CD4-positive, alpha-beta T cell (primary cell): ENCODE data around the gene PCDHGA2. TPM values are rescaled to one million over a fixed set of nuclear protein-coding genes. Genes with fewer than 3 reads are reported as not detected.
"Not testable (repeated sequence)": the region's sequence is repeated elsewhere in the genome, so short reads cannot be mapped to it uniquely, and the experiment has no call there.

Experiments
- ATAC-seq: fragments of 200-7000 bp; cut with Tn5 transposase; one replicate; pipeline ENCODE4 v1.10.0; 2022; ENCODE audit warnings: mild to moderate bottlenecking; ENCODE audit not compliant: poor library complexity
- CTCF ChIA-PET: fragments of 350-600 bp; sonication (Branson Sonifier 250); formaldehyde crosslinking; loops from one replicate; lab custom pipeline; 2021; ENCODE audit warnings: antibody characterized with exemption, inconsistent platforms; lab: Charles Lee
- POLR2A ChIA-PET: fragments of 350-600 bp; sonication (Branson Sonifier 250); formaldehyde crosslinking; loops from one replicate; lab custom pipeline; 2021; ENCODE audit warnings: antibody characterized with exemption, inconsistent platforms; lab: Charles Lee
- DNase-seq, 14 experiments: peaks; one replicate each; pipeline ENCODE4 v3.0.0-alpha.2; 2013 to 2020; ENCODE audit warnings: mixed read lengths in 2 of 14
- H3K27ac ChIP-seq, 2 donors: one replicate each; pipeline versions ENCODE4 v1.5.1 to v1.7.0; 2013; ENCODE audit warnings: low read length in 2 of 2, low read depth in 1 of 2, mild to moderate bottlenecking in 1 of 2
- H3K27me3 ChIP-seq, 2 experiments: 1 replicate in 1 of 2; 2 replicates in 1 of 2; pipeline versions ENCODE4 v1.6.1 to v1.7.0; 2013; ENCODE audit warnings: low read length in 2 of 2, control low read depth in 1 of 2, mild to moderate bottlenecking in 1 of 2, moderate library complexity in 1 of 2; ENCODE audit not compliant: insufficient read depth in 2 of 2, control insufficient read depth in 1 of 2
- H3K36me3 ChIP-seq: one replicate; pipeline ENCODE4 v1.6.1; 2013; ENCODE audit warnings: low read length, control low read depth; ENCODE audit not compliant: insufficient read depth
- H3K4me1 ChIP-seq: one replicate; pipeline ENCODE4 v1.6.1; 2013; ENCODE audit warnings: low read length, control low read depth; ENCODE audit not compliant: insufficient read depth
- H3K4me3 ChIP-seq: one replicate; pipeline ENCODE4 v1.5.1; 2013; ENCODE audit warnings: mild to moderate bottlenecking, low read length, moderate library complexity
- H3K9me3 ChIP-seq, 2 experiments: 1 replicate in 1 of 2; 2 replicates in 1 of 2; pipeline versions ENCODE4 v1.6.1 to v1.7.0; 2013; ENCODE audit warnings: low read length in 2 of 2, mild to moderate bottlenecking in 2 of 2, control low read depth in 1 of 2, moderate library complexity in 1 of 2; ENCODE audit not compliant: control insufficient read depth in 1 of 2, insufficient read depth in 1 of 2
- H3K27ac Mint-ChIP-seq: one replicate; pipeline ENCODE4 v1.8.0; 2020; ENCODE audit warnings: mixed read lengths
- H3K27me3 Mint-ChIP-seq: one replicate; pipeline ENCODE4 v1.8.0; 2021; ENCODE audit warnings: mixed read lengths
- H3K36me3 Mint-ChIP-seq: one replicate; pipeline ENCODE4 v1.8.0; 2021; ENCODE audit warnings: low read depth, mixed read lengths
- H3K4me1 Mint-ChIP-seq: one replicate; pipeline ENCODE4 v1.8.0; 2021; ENCODE audit warnings: low read depth, mixed read lengths
- H3K4me3 Mint-ChIP-seq: one replicate; pipeline ENCODE4 v1.8.0; 2020; ENCODE audit warnings: mild to moderate bottlenecking, mixed read lengths
- H3K9me3 Mint-ChIP-seq: one replicate; pipeline ENCODE4 v1.8.0; 2020; ENCODE audit warnings: mixed read lengths
- intact Hi-C, 2 experiments: fragments of 100-400 bp; cut with DNase I in 1 of 2; cut with micrococcal nuclease in 1 of 2; formaldehyde crosslinking; loops; one replicate each; pipeline versions ENCODE4 v1.15.1 to v1.9.0; 2023 to 2025; cut with DNase I, micrococcal nuclease
- total RNA-seq, 174 experiments: library from RNA in 2 of 174; stranded (reverse) in 2 of 174; gene quantifications; one replicate each; pipeline ENCODE4 v1.2.3 and lab custom pipeline; 2021 to 2026
- TF ChIP-seq, protein P1 (sequence below): fragments of 200-600 bp; IDR thresholded peaks from one replicate; pipeline ENCODE4 v1.8.0; 2022; ENCODE audit warnings: antibody characterized with exemption, mild to moderate bottlenecking

Gene PCDHGA2
- total RNA-seq, 2 experiments from 2014 or later, result not detected

DNA sequence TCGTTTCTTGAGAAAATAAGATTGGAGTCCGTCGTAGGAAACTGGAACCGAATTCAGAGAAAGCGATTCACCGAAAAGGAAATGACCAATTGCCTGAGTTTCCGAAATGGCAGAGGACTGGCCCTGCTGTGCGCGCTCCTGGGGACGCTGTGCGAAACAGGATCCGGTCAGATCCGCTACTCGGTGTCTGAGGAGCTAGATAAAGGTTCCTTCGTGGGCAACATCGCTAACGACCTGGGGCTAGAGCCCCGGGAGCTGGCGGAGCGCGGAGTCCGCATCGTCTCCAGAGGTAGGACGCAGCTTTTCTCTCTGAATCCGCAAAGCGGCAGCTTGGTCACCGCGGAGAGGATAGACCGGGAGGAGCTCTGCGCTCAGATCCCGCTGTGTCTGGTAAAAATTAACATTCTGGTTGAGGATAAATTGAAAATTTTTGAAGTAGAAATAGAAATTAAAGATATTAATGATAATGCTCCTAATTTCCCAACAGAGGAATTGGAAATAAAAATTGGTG, 5.4 kb downstream of the PCDHGA2 start:
- H3K27ac ChIP-seq, result no peak overlapping the region
- POLR2A ChIA-PET, result interaction anchor here (1.1 kb wide), 1 partner anchor 24 kb away, joined by 5 read pairs; the partner anchor contains the start of gene TAF7
- intact Hi-C loops, result no loop called here
- CTCF ChIA-PET, result interaction anchor here (1.5 kb wide), 1 partner anchor 220 kb away, joined by 4 read pairs; no protein-coding TSS in a partner anchor
- H3K27ac Mint-ChIP-seq, result no peak overlapping the region
- H3K4me1 ChIP-seq, result no peaks in the 10 kb centered on the region
- peaks cover 41% of the 10 kb centered on the region for H3K36me3 Mint-ChIP-seq
- H3K36me3 ChIP-seq, result no peaks in the 10 kb centered on the region
- H3K27me3 ChIP-seq, result peaks cover 59 to 61% of the 10 kb centered on the region in 2 experiments
- peak overlapping the region; percentile 9 for H3K4me3 ChIP-seq
- TF ChIP-seq, protein P1, sequence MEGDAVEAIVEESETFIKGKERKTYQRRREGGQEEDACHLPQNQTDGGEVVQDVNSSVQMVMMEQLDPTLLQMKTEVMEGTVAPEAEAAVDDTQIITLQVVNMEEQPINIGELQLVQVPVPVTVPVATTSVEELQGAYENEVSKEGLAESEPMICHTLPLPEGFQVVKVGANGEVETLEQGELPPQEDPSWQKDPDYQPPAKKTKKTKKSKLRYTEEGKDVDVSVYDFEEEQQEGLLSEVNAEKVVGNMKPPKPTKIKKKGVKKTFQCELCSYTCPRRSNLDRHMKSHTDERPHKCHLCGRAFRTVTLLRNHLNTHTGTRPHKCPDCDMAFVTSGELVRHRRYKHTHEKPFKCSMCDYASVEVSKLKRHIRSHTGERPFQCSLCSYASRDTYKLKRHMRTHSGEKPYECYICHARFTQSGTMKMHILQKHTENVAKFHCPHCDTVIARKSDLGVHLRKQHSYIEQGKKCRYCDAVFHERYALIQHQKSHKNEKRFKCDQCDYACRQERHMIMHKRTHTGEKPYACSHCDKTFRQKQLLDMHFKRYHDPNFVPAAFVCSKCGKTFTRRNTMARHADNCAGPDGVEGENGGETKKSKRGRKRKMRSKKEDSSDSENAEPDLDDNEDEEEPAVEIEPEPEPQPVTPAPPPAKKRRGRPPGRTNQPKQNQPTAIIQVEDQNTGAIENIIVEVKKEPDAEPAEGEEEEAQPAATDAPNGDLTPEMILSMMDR, result no peak
- DNase-seq, result no peak
- H3K27me3 Mint-ChIP-seq, result peaks cover 87% of the 10 kb centered on the region
- no peak for ATAC-seq
- peaks cover 18% of the 10 kb centered on the region for H3K9me3 Mint-ChIP-seq
- peaks cover 34 to 53% of the 10 kb centered on the region in 2 experiments for H3K9me3 ChIP-seq
- H3K4me3 Mint-ChIP-seq, result peak overlapping the region; percentile 27
- no peaks in the 10 kb centered on the region for H3K4me1 Mint-ChIP-seq

DNA sequence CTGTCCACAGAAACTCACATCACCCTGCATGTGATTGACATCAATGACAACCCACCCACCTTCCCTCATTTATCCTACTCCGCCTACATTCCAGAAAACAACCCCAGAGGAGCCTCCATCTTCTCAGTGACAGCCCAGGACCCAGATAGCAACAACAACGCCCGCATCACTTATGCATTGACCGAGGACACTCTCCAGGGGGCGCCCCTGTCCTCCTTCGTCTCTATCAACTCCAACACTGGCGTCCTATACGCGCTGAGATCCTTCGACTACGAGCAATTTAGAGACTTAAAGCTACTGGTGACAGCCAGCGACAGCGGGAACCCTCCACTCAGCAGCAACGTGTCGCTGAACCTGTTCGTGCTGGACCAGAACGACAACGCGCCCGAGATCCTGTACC, 6.8 kb downstream of the PCDHGA2 start:
- peaks cover 2% of the 10 kb centered on the region for H3K4me1 ChIP-seq
- H3K36me3 ChIP-seq, result no peaks in the 10 kb centered on the region
- Mint-ChIP-seq H3K9me3 (peaks cover 19% of the 10 kb centered on the region), H3K4me3 (no peak overlapping the region), H3K27me3 (peaks cover 90% of the 10 kb centered on the region), H3K27ac (no peak overlapping the region), H3K36me3 (peaks cover 44% of the 10 kb centered on the region), H3K4me1 (no peaks in the 10 kb centered on the region)
- POLR2A ChIA-PET, result no interaction called here
- intact Hi-C loops, result no loop called here
- CTCF ChIA-PET, result no interaction called here
- peaks cover 55 to 65% of the 10 kb centered on the region in 2 experiments for H3K27me3 ChIP-seq
- DNase-seq (no peak), ATAC-seq (no peak)
- no peak overlapping the region for H3K27ac ChIP-seq
- H3K4me3 ChIP-seq, result no peak overlapping the region
- TF ChIP-seq, protein P1, result no peak
- peaks cover 28 to 47% of the 10 kb centered on the region in 2 experiments for H3K9me3 ChIP-seq

DNA sequence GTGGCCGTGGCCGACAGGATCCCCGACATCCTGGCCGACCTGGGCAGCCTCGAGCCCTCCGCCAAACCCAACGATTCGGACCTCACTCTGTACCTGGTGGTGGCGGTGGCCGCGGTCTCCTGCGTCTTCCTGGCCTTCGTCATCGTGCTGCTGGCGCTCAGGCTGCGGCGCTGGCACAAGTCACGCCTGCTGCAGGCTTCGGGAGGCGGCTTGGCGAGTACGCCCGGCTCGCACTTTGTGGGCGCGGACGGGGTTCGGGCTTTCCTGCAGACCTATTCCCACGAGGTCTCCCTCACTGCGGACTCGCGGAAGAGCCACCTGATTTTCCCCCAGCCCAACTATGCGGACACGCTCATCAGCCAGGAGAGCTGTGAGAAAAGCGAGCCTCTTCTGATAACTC, 7.5 kb downstream of the PCDHGA2 start:
- Histone ChIP-seq H3K27me3 (peaks cover 60 to 72% of the 10 kb centered on the region in 2 experiments), H3K9me3 (peaks cover 33 to 45% of the 10 kb centered on the region in 2 experiments)
- peaks cover 43% of the 10 kb centered on the region for H3K36me3 Mint-ChIP-seq
- DNase-seq, H3K4me3 ChIP-seq, H3K27ac Mint-ChIP-seq, H3K27ac ChIP-seq, intact Hi-C loops, H3K4me1 Mint-ChIP-seq, ATAC-seq, H3K4me3 Mint-ChIP-seq, POLR2A ChIA-PET, CTCF ChIA-PET, H3K4me1 ChIP-seq, H3K36me3 ChIP-seq: not testable (repeated sequence)
- H3K27me3 Mint-ChIP-seq, result peaks cover 94% of the 10 kb centered on the region
- H3K9me3 Mint-ChIP-seq, result peaks cover 21% of the 10 kb centered on the region
